HepG2 (cell line): ENCODE results near the gene MOGAT3. TPM values are rescaled to one million over a fixed set of nuclear protein-coding genes. Genes with fewer than 3 reads are reported as not detected.
A peak's percentile ranks its signal among the peaks of the same experiment; 100 is the strongest.

ENCODE experiments used
- ATAC-seq: fragments of 200-7000 bp; cut with Tn5 transposase; 3 replicates; pipeline ENCODE4 v1.9.1; 2020; ENCODE audit warnings: mild to moderate bottlenecking, moderate library complexity
- BruUV-seq: library from RNA; stranded (reverse); fragments of 400-500 nt; replicated peaks from 2 replicates; lab custom pipeline; 2021; lab: Mats Ljungman, UMichigan
- CTCF ChIA-PET: fragments of 300-600 bp; formaldehyde crosslinking; extraction: SDS; loops from one replicate; lab custom pipeline; 2021; ENCODE audit warnings: low total read pairs, inconsistent platforms, low intra/inter-chr PET ratio; lab: Yijun Ruan, JAX
- POLR2A ChIA-PET: fragments of 350-600 bp; sonication (Branson Sonifier 250); formaldehyde crosslinking; loops from one replicate; lab custom pipeline; 2020; ENCODE audit warnings: antibody characterized with exemption, inconsistent platforms; lab: Yijun Ruan, JAX
- DNase-seq: peaks from one replicate; pipeline ENCODE4 v3.0.0-alpha.2; 2015; ENCODE audit warnings: low spot score
- FAIRE-seq: peaks from 3 replicates; lab custom pipeline; 2011; peaks lifted over from hg19 to GRCh38; lab: Jason Lieb, UNC
- H2AFZ ChIP-seq: one replicate; pipeline ENCODE4 v1.6.1; 2011; ENCODE audit warnings: low read length, inconsistent platforms
- H3K27ac ChIP-seq: fragments of 300-600 bp; 3 replicates; pipeline ENCODE4 v1.8.0; 2011; ENCODE audit warnings: mixed run types, mild to moderate bottlenecking, mixed read lengths, low read length, inconsistent platforms; ENCODE audit not compliant: insufficient read depth; ENCODE audit errors: extremely low read length
- H3K27me3 ChIP-seq, 2 experiments: fragments of 200-600 bp in 1 of 2; 2 replicates in 1 of 2; 3 replicates in 1 of 2; pipeline versions ENCODE4 v1.6.0 to v1.8.0; 2011; ENCODE audit warnings: low read length in 2 of 2, mild to moderate bottlenecking in 2 of 2, moderate library complexity in 2 of 2, inconsistent platforms in 1 of 2; ENCODE audit not compliant: insufficient read depth in 2 of 2, control insufficient read depth in 1 of 2
- H3K36me3 ChIP-seq, 2 experiments: fragments of 200-600 bp in 1 of 2; replicated peaks in 1 of 2; 2 replicates in 1 of 2; 3 replicates in 1 of 2; pipeline versions ENCODE4 v1.5.1 to v1.8.0; 2011; ENCODE audit warnings: low read length in 2 of 2, inconsistent platforms in 1 of 2; ENCODE audit not compliant: insufficient read depth in 2 of 2, control insufficient read depth in 1 of 2
- H3K4me1 ChIP-seq: 2 replicates; pipeline ENCODE4 v1.5.1; 2012; ENCODE audit warnings: low read length, inconsistent platforms; ENCODE audit not compliant: insufficient read depth
- H3K4me2 ChIP-seq: 2 replicates; pipeline ENCODE4 v1.6.0; 2011; ENCODE audit warnings: low read depth, low read length, inconsistent platforms
- H3K4me3 ChIP-seq, 3 experiments: fragments of 200-600 bp in 1 of 3; sonication (generic), shearing (Covaris generic) in 1 of 3; replicated peaks in 1 of 3; 2 replicates each; pipeline ENCODE4 v1.5.1; 2011 to 2016; ENCODE audit warnings: low read length in 3 of 3, inconsistent platforms in 2 of 3, low read depth in 2 of 3, mild to moderate bottlenecking in 2 of 3, control low read depth in 1 of 3, mixed read lengths in 1 of 3; ENCODE audit not compliant: insufficient read depth in 1 of 3
- H3K79me2 ChIP-seq: one replicate; pipeline ENCODE4 v1.6.1; 2011; ENCODE audit warnings: low read length, inconsistent platforms; ENCODE audit not compliant: insufficient read depth
- H3K9ac ChIP-seq: 2 replicates; pipeline ENCODE4 v1.6.0; 2011; ENCODE audit warnings: mild to moderate bottlenecking, low read depth, low read length, inconsistent platforms; ENCODE audit not compliant: insufficient read depth
- H3K9me3 ChIP-seq: 2 replicates; pipeline ENCODE4 v1.5.1; 2012; ENCODE audit warnings: mild to moderate bottlenecking, low read length
- H4K20me1 ChIP-seq: 2 replicates; pipeline ENCODE4 v1.6.0; 2011; ENCODE audit warnings: inconsistent platforms, mild to moderate bottlenecking, low read length, moderate library complexity; ENCODE audit not compliant: insufficient read depth
- HMG20A ChIP-seq: IDR thresholded peaks from 2 replicates; pipeline ENCODE4 v1.6.1; 2016; ENCODE audit warnings: borderline replicate concordance
- HNF4G ChIP-seq, 2 experiments: sonication (generic) in 1 of 2; formaldehyde crosslinking in 1 of 2; IDR thresholded peaks; 2 replicates each; pipeline versions ENCODE4 v1.4.0 to v1.6.1; 2011 to 2020; ENCODE audit warnings: borderline replicate concordance in 2 of 2, low read depth in 2 of 2, mild to moderate bottlenecking in 2 of 2, low read length in 1 of 2, missing genetic modification reagents in 1 of 2, moderate library complexity in 1 of 2
- ZNF121 ChIP-seq: sonication (generic); formaldehyde crosslinking; IDR thresholded peaks from 2 replicates; pipeline ENCODE4 v1.5.0; 2020; ENCODE audit warnings: mild to moderate bottlenecking, missing genetic modification reagents
- ZNF660 ChIP-seq: sonication (generic); formaldehyde crosslinking; IDR thresholded peaks from 2 replicates; pipeline ENCODE4 v1.5.1; 2020; ENCODE audit warnings: mild to moderate bottlenecking, low read depth, missing genetic modification reagents, borderline replicate concordance
- ZNF709 ChIP-seq: sonication (generic); formaldehyde crosslinking; IDR thresholded peaks from 2 replicates; pipeline ENCODE4 v1.5.0; 2020; ENCODE audit warnings: mild to moderate bottlenecking, missing genetic modification reagents
- WGBS: methylation state at CpG from one replicate; pipeline ENCODE4 v1.1.6; 2017; ENCODE audit warnings: low lambda C conversion rate; 5-methylcytosine and 5-hydroxymethylcytosine counted together
- in situ Hi-C: cut with HindIII; loops from 2 replicates; pipeline ENCODE4 v1.10.0; 2017; ENCODE audit warnings: low pct_unique_long_range_greater_than_20kb; ENCODE audit not compliant: extremely low pct_ligation_motif_present
- intact Hi-C: fragments of 100-400 bp; cut with micrococcal nuclease; formaldehyde crosslinking; loops from one replicate; pipeline ENCODE4 v1.10.0; 2022; ENCODE audit not compliant: unreplicated experiment
- polyA plus RNA-seq, 8 experiments: library from polyadenylated mRNA; depleted of rRNA in 3 of 8; stranded (reverse) in 7 of 8; unstranded in 1 of 8; fragments of >200 nt; fragmentation: Illumina TruSeq in 4 of 8; extraction: Trizol in 4 of 8; gene quantifications; 2 replicates each; pipeline versions ENCODE4 v1.2.1 to v1.2.3, GENCODE V29; 2011 to 2016; ENCODE audit warnings: low read depth in 4 of 8, missing spikeins in 1 of 8, mixed read lengths in 1 of 8; ENCODE audit not compliant: insufficient read depth in 1 of 8
- total RNA-seq, 5 experiments: library from RNA; depleted of rRNA; stranded (reverse); fragments of >200 nt; fragmentation: Illumina TruSeq; extraction: Trizol; gene quantifications; 2 replicates each; pipeline ENCODE4 v1.2.3, GENCODE V29; 2016; ENCODE audit warnings: low read depth in 1 of 5
- TF ChIP-seq, protein P1 (sequence below): sonication (generic); formaldehyde crosslinking; conservative IDR thresholded peaks from 2 replicates; pipeline ENCODE4 v1.4.0; 2020; ENCODE audit warnings: missing genetic modification reagents
- TF ChIP-seq, protein P2 (sequence below): sonication (generic); formaldehyde crosslinking; IDR thresholded peaks from 2 replicates; pipeline ENCODE4 v1.4.0; 2020; ENCODE audit warnings: missing genetic modification reagents, mild to moderate bottlenecking, borderline replicate concordance
- TF ChIP-seq, protein P3 (sequence below): sonication (generic); formaldehyde crosslinking; conservative IDR thresholded peaks from 2 replicates; pipeline ENCODE4 v1.8.1; 2023; ENCODE audit warnings: missing genetic modification reagents

MOGAT3 gene
- total and polyA plus RNA-seq, 2 of the 13 experiments (the other 11 are each of a cell fraction or from before 2014, with no cell fraction given): 22.5 to 30.5 TPM

DNA sequence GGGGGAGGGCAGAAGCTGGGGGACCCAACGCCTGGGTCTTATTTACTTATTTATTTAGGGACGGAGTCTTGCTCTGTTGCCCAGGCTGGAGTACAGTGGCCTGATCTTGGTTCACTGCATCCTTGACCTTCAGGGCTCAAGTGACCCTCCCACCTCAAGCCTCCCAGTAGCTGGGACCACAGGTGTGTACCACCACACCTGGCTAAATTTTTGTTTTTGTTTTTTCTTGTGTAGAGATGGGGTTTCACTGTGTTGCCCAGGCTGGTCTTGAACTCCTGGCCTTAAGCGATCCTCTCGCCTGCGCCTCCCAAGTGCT lies 1.7 kb upstream of the MOGAT3 start:
- H4K20me1 ChIP-seq: peaks cover 3% of the 10 kb centered on the region; the same call in 1 of the 2 replicates

DNA sequence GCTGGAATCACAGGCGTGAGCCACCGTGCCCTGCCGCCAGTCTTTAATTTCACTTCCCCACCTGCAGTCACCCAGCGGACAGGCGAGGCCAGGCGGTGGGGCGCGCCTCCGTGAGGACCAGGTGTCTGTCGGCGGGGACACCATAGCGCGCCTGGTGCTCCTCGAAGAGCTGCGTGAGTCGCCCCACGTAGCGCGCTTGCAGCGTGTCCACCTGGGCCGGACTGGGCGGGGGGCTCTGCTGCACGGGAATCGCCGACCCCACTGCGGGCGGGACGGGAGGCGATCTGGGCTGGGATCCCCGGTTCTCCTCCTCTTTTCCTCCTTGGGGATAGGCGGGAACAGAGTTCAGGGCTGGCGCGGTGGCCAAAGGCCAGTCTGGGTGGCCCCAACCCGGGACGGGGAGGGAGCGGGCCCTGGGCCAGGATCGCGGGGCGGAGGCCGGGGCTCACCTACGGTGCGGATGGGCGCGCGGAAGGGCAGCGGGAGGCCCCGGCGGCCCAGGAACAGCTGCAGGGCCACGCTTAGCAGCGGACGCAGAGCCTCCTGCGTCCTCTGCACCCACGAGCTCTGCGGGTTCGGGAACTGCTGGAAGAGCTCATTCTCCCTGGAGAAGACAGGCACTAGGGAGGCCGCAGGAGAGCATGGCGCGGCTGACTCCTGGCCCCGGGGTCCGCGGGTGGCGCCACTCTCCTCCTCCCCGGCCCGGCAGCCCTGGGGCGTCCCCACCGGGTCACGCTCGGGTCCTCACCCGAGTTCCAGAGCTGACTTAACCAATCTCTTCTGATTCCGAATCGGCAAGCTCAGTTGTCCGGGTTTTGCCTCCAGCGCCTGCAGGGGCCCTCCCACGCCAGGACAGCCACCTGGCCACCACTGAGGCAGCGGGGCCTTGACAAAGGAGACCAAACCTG lies 1.1 kb upstream of the MOGAT3 start:
- Histone ChIP-seq H3K4me3 (peak overlapping the region; percentile 74 to 87 (median 84)), H3K27me3 (no peaks in the 10 kb centered on the region; a peak in 1 of 5 replicates), H3K4me2 (peak overlapping the region; percentile 91), H3K4me1 (peaks cover 43% of the 10 kb centered on the region), H2AFZ (no peak overlapping the region), H3K9me3 (no peaks in the 10 kb centered on the region), H3K27ac (peak overlapping the region; percentile 99), H3K36me3 (peaks cover 5 to 8% of the 10 kb centered on the region in 2 experiments; a peak in 3 of 5 replicates), H4K20me1 (peaks cover 3% of the 10 kb centered on the region; the same call in 1 of the 2 replicates), H3K9ac (peak overlapping the region; percentile 89), H3K79me2 (peaks cover 12% of the 10 kb centered on the region)
- FAIRE-seq (no peak), DNase-seq (peak; percentile 48), ATAC-seq (peak; percentile 77)
- in situ Hi-C loops: no loop called here
- intact Hi-C loops: loop anchor here (2.0 kb wide), 1 partner anchor 15 kb away; the partner anchor contains the start of gene PLOD3
- WGBS: 1% methylated on average over 33 of the region's 75 CpGs
- ChIA-PET POLR2A (interaction anchor here (0.9 to 11.6 kb wide), 14 partner anchors 9 to 772 kb away, joined by 3 to 202 read pairs (median 6); partner anchors contain the start of genes CLDN15, FIS1, MEPCE and PLOD3), CTCF (no interaction called here)
- TSS peak; percentile 46 for BruUV-seq
- TF ChIP-seq, protein P1, sequence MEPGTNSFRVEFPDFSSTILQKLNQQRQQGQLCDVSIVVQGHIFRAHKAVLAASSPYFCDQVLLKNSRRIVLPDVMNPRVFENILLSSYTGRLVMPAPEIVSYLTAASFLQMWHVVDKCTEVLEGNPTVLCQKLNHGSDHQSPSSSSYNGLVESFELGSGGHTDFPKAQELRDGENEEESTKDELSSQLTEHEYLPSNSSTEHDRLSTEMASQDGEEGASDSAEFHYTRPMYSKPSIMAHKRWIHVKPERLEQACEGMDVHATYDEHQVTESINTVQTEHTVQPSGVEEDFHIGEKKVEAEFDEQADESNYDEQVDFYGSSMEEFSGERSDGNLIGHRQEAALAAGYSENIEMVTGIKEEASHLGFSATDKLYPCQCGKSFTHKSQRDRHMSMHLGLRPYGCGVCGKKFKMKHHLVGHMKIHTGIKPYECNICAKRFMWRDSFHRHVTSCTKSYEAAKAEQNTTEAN (CRISPR knock-in tag): 0 out of 2 replicates have a peak, but pooled peaks have one; percentile 33
- TF ChIP-seq, protein P2, sequence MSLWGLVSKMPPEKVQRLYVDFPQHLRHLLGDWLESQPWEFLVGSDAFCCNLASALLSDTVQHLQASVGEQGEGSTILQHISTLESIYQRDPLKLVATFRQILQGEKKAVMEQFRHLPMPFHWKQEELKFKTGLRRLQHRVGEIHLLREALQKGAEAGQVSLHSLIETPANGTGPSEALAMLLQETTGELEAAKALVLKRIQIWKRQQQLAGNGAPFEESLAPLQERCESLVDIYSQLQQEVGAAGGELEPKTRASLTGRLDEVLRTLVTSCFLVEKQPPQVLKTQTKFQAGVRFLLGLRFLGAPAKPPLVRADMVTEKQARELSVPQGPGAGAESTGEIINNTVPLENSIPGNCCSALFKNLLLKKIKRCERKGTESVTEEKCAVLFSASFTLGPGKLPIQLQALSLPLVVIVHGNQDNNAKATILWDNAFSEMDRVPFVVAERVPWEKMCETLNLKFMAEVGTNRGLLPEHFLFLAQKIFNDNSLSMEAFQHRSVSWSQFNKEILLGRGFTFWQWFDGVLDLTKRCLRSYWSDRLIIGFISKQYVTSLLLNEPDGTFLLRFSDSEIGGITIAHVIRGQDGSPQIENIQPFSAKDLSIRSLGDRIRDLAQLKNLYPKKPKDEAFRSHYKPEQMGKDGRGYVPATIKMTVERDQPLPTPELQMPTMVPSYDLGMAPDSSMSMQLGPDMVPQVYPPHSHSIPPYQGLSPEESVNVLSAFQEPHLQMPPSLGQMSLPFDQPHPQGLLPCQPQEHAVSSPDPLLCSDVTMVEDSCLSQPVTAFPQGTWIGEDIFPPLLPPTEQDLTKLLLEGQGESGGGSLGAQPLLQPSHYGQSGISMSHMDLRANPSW (CRISPR knock-in tag): no peak; the same call in 1 of the 2 replicates
- TF ChIP-seq HNF4G (IDR thresholded peaks at IDR 0.05; ENCODE audit: borderline replicate concordance, low read depth, low read length) (peak; percentile 48; the same call in 1 of the 2 replicates), HNF4G (CRISPR knock-in tag; IDR thresholded peaks at IDR 0.05; ENCODE audit: borderline replicate concordance, low read depth) (peak; percentile 76), ZNF660 (CRISPR knock-in tag) (no peak), ZNF709 (CRISPR knock-in tag) (peak; percentile 84; the same call in 1 of the 2 replicates)

More for the DNA sequence above, 1.7 kb upstream of the MOGAT3 start:
- in situ Hi-C loops: no loop called here
- CTCF ChIA-PET: no interaction called here
- ATAC-seq: no peak
- FAIRE-seq: no peak
- whole genome bisulfite sequencing: 100% methylated on average over 3 of the region's 5 CpGs
- peak overlapping the region; percentile 74 to 87 (median 84) for H3K4me3 ChIP-seq
- peaks cover 12% of the 10 kb centered on the region for H3K79me2 ChIP-seq
- no peaks in the 10 kb centered on the region for H3K9me3 ChIP-seq
- intact Hi-C loops: no loop called here
- H3K27ac ChIP-seq: peak overlapping the region; percentile 99
- peak overlapping the region; percentile 91 for H3K4me2 ChIP-seq
- TF ChIP-seq, protein P3, sequence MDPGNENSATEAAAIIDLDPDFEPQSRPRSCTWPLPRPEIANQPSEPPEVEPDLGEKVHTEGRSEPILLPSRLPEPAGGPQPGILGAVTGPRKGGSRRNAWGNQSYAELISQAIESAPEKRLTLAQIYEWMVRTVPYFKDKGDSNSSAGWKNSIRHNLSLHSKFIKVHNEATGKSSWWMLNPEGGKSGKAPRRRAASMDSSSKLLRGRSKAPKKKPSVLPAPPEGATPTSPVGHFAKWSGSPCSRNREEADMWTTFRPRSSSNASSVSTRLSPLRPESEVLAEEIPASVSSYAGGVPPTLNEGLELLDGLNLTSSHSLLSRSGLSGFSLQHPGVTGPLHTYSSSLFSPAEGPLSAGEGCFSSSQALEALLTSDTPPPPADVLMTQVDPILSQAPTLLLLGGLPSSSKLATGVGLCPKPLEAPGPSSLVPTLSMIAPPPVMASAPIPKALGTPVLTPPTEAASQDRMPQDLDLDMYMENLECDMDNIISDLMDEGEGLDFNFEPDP (CRISPR knock-in tag): 0 out of 2 replicates have a peak, but pooled peaks have one; percentile 71
- TF ChIP-seq HMG20A (CRISPR knock-in tag) (no peak), ZNF121 (CRISPR knock-in tag) (peak; percentile 94)
- POLR2A ChIA-PET: interaction anchor here (0.9 to 11.6 kb wide), 10 partner anchors 10 to 773 kb away, joined by 3 to 202 read pairs (median 10); partner anchors contain the start of genes CLDN15, FIS1, MEPCE and PLOD3
- peaks cover 43% of the 10 kb centered on the region for H3K4me1 ChIP-seq
- no TSS peak for BruUV-seq
- no peaks in the 10 kb centered on the region; a peak in 1 of 5 replicates for H3K27me3 ChIP-seq
- H3K36me3 ChIP-seq: peaks cover 5 to 8% of the 10 kb centered on the region in 2 experiments; a peak in 3 of 5 replicates
- H3K9ac ChIP-seq: peak overlapping the region; percentile 89
- DNase-seq: no peak
- H2AFZ ChIP-seq: no peak overlapping the region
